ENCODE results near the gene CLSTN2. TPM values are rescaled to one million over a fixed set of nuclear protein-coding genes. Genes with fewer than 3 reads are reported as not detected.

CLSTN2 gene
- total and polyA plus RNA-seq, 2 of the 13 experiments (the other 11 are each of a cell fraction or from before 2014, with no cell fraction given), result not detected

DNA sequence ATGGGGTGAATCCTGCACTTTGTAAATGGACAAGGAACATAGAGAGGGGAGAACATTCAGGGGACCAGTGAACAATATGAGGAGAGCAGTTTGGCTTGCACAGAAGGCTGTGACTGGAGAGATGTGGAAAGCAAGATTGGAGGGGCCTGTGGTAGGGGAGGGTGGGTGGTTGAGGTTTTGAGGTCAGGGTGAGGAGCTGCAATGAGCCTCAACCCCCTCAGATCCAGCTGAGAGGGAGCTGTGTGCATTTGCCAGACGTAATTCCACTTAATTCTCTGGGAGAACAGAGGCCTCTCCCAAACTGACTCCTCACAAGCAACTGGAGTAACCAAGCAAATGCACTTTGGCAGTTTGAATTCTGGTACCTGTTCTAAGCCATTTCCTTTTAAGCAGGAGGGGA, 489.7 kb downstream of the CLSTN2 start:
- no TSS peak for BruUV-seq (replicated peaks)
- Histone ChIP-seq H2AFZ (ENCODE audit: low read length) (no peak overlapping the region), H3K4me1 (ENCODE audit: insufficient read depth, low read length) (0 out of 2 replicates have a peak, but pooled peaks cover 5% of the 10 kb centered on the region), H3K9me3 (ENCODE audit: low read length) (no peaks in the 10 kb centered on the region), H3K4me2 (ENCODE audit: low read depth, low read length) (no peak overlapping the region), H3K4me3 (replicated peaks in 1 of 3; ENCODE audit: insufficient read depth in 1 of 3, low read depth in 2 of 3, low read length in 3 of 3) (no peak overlapping the region), H4K20me1 (ENCODE audit: insufficient read depth, low read length) (no peaks in the 10 kb centered on the region), H3K27me3 (ENCODE audit: control insufficient read depth in 1 of 2, insufficient read depth in 2 of 2, low read length in 2 of 2) (no peaks in the 10 kb centered on the region; a peak in 2 of 5 replicates), H3K36me3 (replicated peaks in 1 of 2; ENCODE audit: control insufficient read depth in 1 of 2, insufficient read depth in 2 of 2, low read length in 2 of 2) (no peaks in the 10 kb centered on the region), H3K79me2 (ENCODE audit: insufficient read depth, low read length) (no peaks in the 10 kb centered on the region), H3K9ac (ENCODE audit: insufficient read depth, low read depth, low read length) (no peak overlapping the region), H3K27ac (ENCODE audit: extremely low read length, insufficient read depth, low read length) (no peak overlapping the region)
- no peak for DNase-seq (ENCODE audit: low spot score)
- ChIA-PET CTCF (ENCODE audit: low intra/inter-chr PET ratio, low total read pairs) (no interaction called here), POLR2A (no interaction called here)
- in situ Hi-C loops (cut with HindIII; ENCODE audit: extremely low pct_ligation_motif_present, low pct_unique_long_range_greater_than_20kb) (no loop called here), intact Hi-C loops (cut with micrococcal nuclease; ENCODE audit: unreplicated experiment) (no loop called here)
- FAIRE-seq, result no peak
- WGBS (ENCODE audit: low lambda C conversion rate), result 0% methylated on average over 1 of the region's 1 CpG
- ATAC-seq, result no peak
- no peak for TF ChIP-seq NR2F1 (CRISPR knock-in tag; IDR thresholded peaks at IDR 0.05)
- no peak for TF ChIP-seq ELF4 (CRISPR knock-in tag; IDR thresholded peaks at IDR 0.05; ENCODE audit: borderline replicate concordance)
- TF ChIP-seq PHF21A (CRISPR knock-in tag; IDR thresholded peaks at IDR 0.05), result no peak
- TF ChIP-seq EEA1 (CRISPR knock-in tag; IDR thresholded peaks at IDR 0.05; ENCODE audit: borderline replicate concordance), result no peak
- no peak for TF ChIP-seq SAP130 (CRISPR knock-in tag; IDR thresholded peaks at IDR 0.05; ENCODE audit: low read depth)
- TF ChIP-seq ZNF326 (CRISPR knock-in tag; IDR thresholded peaks at IDR 0.05; ENCODE audit: borderline replicate concordance), result no peak
- no peak for TF ChIP-seq ZNF616 (CRISPR knock-in tag; IDR thresholded peaks at IDR 0.05; ENCODE audit: low read depth)
- TF ChIP-seq ZNF747 (CRISPR knock-in tag; IDR thresholded peaks at IDR 0.05; ENCODE audit: borderline replicate concordance), result no peak

DNA sequence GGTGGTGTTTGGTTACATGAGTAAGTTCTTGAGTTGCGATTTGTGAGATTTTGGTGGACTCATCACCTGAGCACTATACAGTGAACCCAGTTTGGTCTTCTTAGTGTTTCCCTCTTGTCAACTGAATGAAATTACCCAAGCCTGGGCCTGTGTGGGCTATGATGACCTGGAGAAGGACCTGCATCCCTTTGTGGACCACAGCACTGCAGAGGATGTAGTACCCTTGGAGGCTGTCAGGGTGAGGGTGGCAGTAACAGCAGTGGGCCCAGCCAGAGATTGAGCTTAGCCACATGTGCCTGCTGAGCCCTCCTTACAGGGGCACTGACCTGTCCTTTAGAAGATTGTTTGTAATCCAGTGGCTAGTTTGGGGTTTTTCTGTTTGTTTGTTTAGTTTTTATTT, 492.8 kb downstream of the CLSTN2 start:
- 0% methylated on average over 1 of the region's 1 CpG for WGBS (ENCODE audit: low lambda C conversion rate)

More for the DNA sequence above, 492.8 kb downstream of the CLSTN2 start:
- Histone ChIP-seq H2AFZ (ENCODE audit: low read length) (no peak overlapping the region), H3K9me3 (ENCODE audit: low read length) (no peaks in the 10 kb centered on the region), H3K4me3 (replicated peaks in 1 of 3; ENCODE audit: insufficient read depth in 1 of 3, low read depth in 2 of 3, low read length in 3 of 3) (no peak overlapping the region), H3K4me1 (ENCODE audit: insufficient read depth, low read length) (0 out of 2 replicates have a peak, but pooled peaks cover 5% of the 10 kb centered on the region), H3K27me3 (ENCODE audit: control insufficient read depth in 1 of 2, insufficient read depth in 2 of 2, low read length in 2 of 2) (no peaks in the 10 kb centered on the region; a peak in 2 of 5 replicates), H3K36me3 (replicated peaks in 1 of 2; ENCODE audit: control insufficient read depth in 1 of 2, insufficient read depth in 2 of 2, low read length in 2 of 2) (no peaks in the 10 kb centered on the region), H4K20me1 (ENCODE audit: insufficient read depth, low read length) (no peaks in the 10 kb centered on the region), H3K27ac (ENCODE audit: extremely low read length, insufficient read depth, low read length) (no peak overlapping the region), H3K79me2 (ENCODE audit: insufficient read depth, low read length) (no peaks in the 10 kb centered on the region), H3K4me2 (ENCODE audit: low read depth, low read length) (no peak overlapping the region), H3K9ac (ENCODE audit: insufficient read depth, low read depth, low read length) (no peak overlapping the region)
- in situ Hi-C loops (cut with HindIII; ENCODE audit: extremely low pct_ligation_motif_present, low pct_unique_long_range_greater_than_20kb) (no loop called here), intact Hi-C loops (cut with micrococcal nuclease; ENCODE audit: unreplicated experiment) (no loop called here)
- ChIA-PET CTCF (ENCODE audit: low intra/inter-chr PET ratio, low total read pairs) (no interaction called here), POLR2A (no interaction called here)
- BruUV-seq (replicated peaks), result no TSS peak
- FAIRE-seq (no peak), ATAC-seq (no peak), DNase-seq (ENCODE audit: low spot score) (no peak)
- TF ChIP-seq ZNF747 (CRISPR knock-in tag; IDR thresholded peaks at IDR 0.05; ENCODE audit: borderline replicate concordance), result no peak
- no peak for TF ChIP-seq CCDC6 (CRISPR knock-in tag; IDR thresholded peaks at IDR 0.05)
- no peak for TF ChIP-seq NKX3-1 (CRISPR knock-in tag; IDR thresholded peaks at IDR 0.05)
